H1 (cell line): ENCODE data around the gene VSX1. TPM values are rescaled to one million over a fixed set of nuclear protein-coding genes. Genes with fewer than 3 reads are reported as not detected.

Source experiments
- CTCF ChIA-PET: fragments of 300-600 bp; sonication (Branson Sonifier 250); formaldehyde crosslinking; loops from one replicate; lab custom pipeline; 2021; ENCODE audit not compliant: partially characterized antibody; lab: Charles Lee
- POLR2A ChIA-PET: fragments of 300-600 bp; sonication (Branson Sonifier 250); formaldehyde crosslinking; loops from one replicate; lab custom pipeline; 2021; ENCODE audit warnings: inconsistent platforms; ENCODE audit not compliant: partially characterized antibody; lab: Charles Lee
- DNase-seq, 2 experiments: peaks; one replicate each; pipeline versions ENCODE4 v3.0.0 to v3.0.0-alpha.2; 2010 to 2022; ENCODE audit warnings: low spot score in 2 of 2, low read depth in 1 of 2, mixed read lengths in 1 of 2
- FAIRE-seq: peaks from 2 replicates; lab custom pipeline; 2011; peaks lifted over from hg19 to GRCh38; lab: Jason Lieb, UNC
- H2AFZ ChIP-seq: 2 replicates; pipeline ENCODE4 v1.8.1; 2012; ENCODE audit warnings: low read length, inconsistent platforms
- H2AK5ac ChIP-seq: 2 replicates; pipeline ENCODE4 v1.6.1; 2013; ENCODE audit warnings: low read depth, low read length
- H2BK120ac ChIP-seq: replicated peaks from 2 replicates; pipeline ENCODE3; 2013; ENCODE audit warnings: low read depth, low read length, inconsistent platforms
- H2BK12ac ChIP-seq: 2 replicates; pipeline ENCODE4 v1.6.1; 2013; ENCODE audit warnings: low read depth, low read length
- H2BK15ac ChIP-seq: 2 replicates; pipeline ENCODE4 v1.6.1; 2013; ENCODE audit warnings: low read length
- H2BK20ac ChIP-seq: 2 replicates; pipeline ENCODE4 v1.6.1; 2013; ENCODE audit warnings: low read length
- H2BK5ac ChIP-seq: 2 replicates; pipeline ENCODE4 v1.6.1; 2013; ENCODE audit warnings: low read depth, low read length
- H3K14ac ChIP-seq: 2 replicates; pipeline ENCODE4 v1.6.1; 2013; ENCODE audit warnings: inconsistent platforms; ENCODE audit not compliant: insufficient read length
- H3K18ac ChIP-seq: 2 replicates; pipeline ENCODE4 v1.6.1; 2013; ENCODE audit warnings: low read length; ENCODE audit errors: extremely low read depth
- H3K23ac ChIP-seq: 2 replicates; pipeline ENCODE4 v1.6.1; 2013; ENCODE audit warnings: inconsistent platforms; ENCODE audit not compliant: insufficient read length
- H3K23me2 ChIP-seq: 2 replicates; pipeline ENCODE4 v1.6.1; 2013; ENCODE audit warnings: low read depth, low read length
- H3K27ac ChIP-seq: 2 replicates; pipeline ENCODE4 v1.6.1; 2011; ENCODE audit warnings: low read depth, low read length, inconsistent platforms
- H3K27me3 ChIP-seq, 4 experiments: replicated peaks in 1 of 4; 1 replicate in 1 of 4; 2 replicates in 3 of 4; pipeline versions ENCODE4 v1.6.1 to v1.8.1; 2011 to 2013; ENCODE audit warnings: low read length in 3 of 4, mild to moderate bottlenecking in 3 of 4, inconsistent platforms in 2 of 4, mixed read lengths in 2 of 4, moderate library complexity in 1 of 4; ENCODE audit not compliant: control insufficient read depth in 3 of 4, insufficient read depth in 3 of 4; ENCODE audit errors: extremely low read depth in 1 of 4
- H3K36me3 ChIP-seq, 4 experiments: 2 replicates each; pipeline versions ENCODE4 v1.6.1 to v1.8.1; 2011 to 2013; ENCODE audit warnings: mild to moderate bottlenecking in 4 of 4, low read length in 3 of 4, moderate library complexity in 2 of 4, control low read depth in 1 of 4, inconsistent platforms in 1 of 4; ENCODE audit not compliant: insufficient read depth in 4 of 4, control insufficient read depth in 2 of 4
- H3K4ac ChIP-seq: replicated peaks from 2 replicates; pipeline ENCODE3; 2013; ENCODE audit warnings: low read length, low read depth, mixed read lengths, inconsistent platforms; ENCODE audit not compliant: insufficient read length
- H3K4me1 ChIP-seq, 4 experiments: replicated peaks in 1 of 4; 1 replicate in 1 of 4; 2 replicates in 3 of 4; pipeline versions ENCODE4 v1.6.1 to v1.8.1; 2011 to 2013; ENCODE audit warnings: low read length in 3 of 4, inconsistent platforms in 2 of 4, mixed read lengths in 1 of 4; ENCODE audit not compliant: insufficient read depth in 4 of 4, control insufficient read depth in 3 of 4
- H3K4me2 ChIP-seq, 2 experiments: 2 replicates each; pipeline versions ENCODE4 v1.6.1 to v1.8.1; 2011 to 2013; ENCODE audit warnings: low read depth in 2 of 2, low read length in 2 of 2, control low read depth in 1 of 2, inconsistent platforms in 1 of 2, mild to moderate bottlenecking in 1 of 2; ENCODE audit not compliant: insufficient read depth in 1 of 2
- H3K4me3 ChIP-seq, 4 experiments: fragments of 200-600, 300-600 bp in 1 of 4; sonication (generic), shearing (Covaris generic), sonication (Bioruptor Twin) in 1 of 4; 2 replicates each; pipeline versions ENCODE4 v1.5.1 to v1.8.1; 2011 to 2016; ENCODE audit warnings: low read length in 4 of 4, low read depth in 3 of 4, control low read depth in 2 of 4, inconsistent platforms in 2 of 4, mild to moderate bottlenecking in 2 of 4, mixed read lengths in 1 of 4, moderate library complexity in 1 of 4; ENCODE audit not compliant: insufficient read depth in 2 of 4; ENCODE audit errors: extremely low read depth in 1 of 4
- H3K56ac ChIP-seq: replicated peaks from 2 replicates; pipeline ENCODE3; 2013; ENCODE audit warnings: low read depth, mild to moderate bottlenecking, mixed read lengths, low read length, inconsistent platforms; ENCODE audit not compliant: insufficient read length
- H3K79me1 ChIP-seq: 2 replicates; pipeline ENCODE4 v1.6.1; 2013; ENCODE audit warnings: low read depth, low read length, control low read depth
- H3K79me2 ChIP-seq, 2 experiments: 2 replicates each; pipeline versions ENCODE4 v1.6.1 to v1.8.1; 2012 to 2013; ENCODE audit warnings: low read length in 2 of 2, mild to moderate bottlenecking in 2 of 2, inconsistent platforms in 1 of 2; ENCODE audit not compliant: insufficient read depth in 2 of 2, control insufficient read depth in 1 of 2
- H3K9ac ChIP-seq, 4 experiments: replicated peaks in 1 of 4; 1 replicate in 1 of 4; 2 replicates in 3 of 4; pipeline versions ENCODE4 v1.6.1 to v1.8.1; 2011 to 2013; ENCODE audit warnings: low read depth in 3 of 4, low read length in 3 of 4, control low read depth in 2 of 4, mild to moderate bottlenecking in 2 of 4, moderate library complexity in 2 of 4, inconsistent platforms in 1 of 4; ENCODE audit errors: extremely low read depth in 1 of 4
- H3K9me3 ChIP-seq, 2 experiments: 2 replicates each; pipeline versions ENCODE4 v1.6.1 to v1.8.1; 2012 to 2013; ENCODE audit warnings: mild to moderate bottlenecking in 2 of 2, moderate library complexity in 2 of 2, control low read depth in 1 of 2, inconsistent platforms in 1 of 2, low read depth in 1 of 2, low read length in 1 of 2, mixed read lengths in 1 of 2; ENCODE audit not compliant: insufficient read depth in 2 of 2
- H4K20me1 ChIP-seq, 2 experiments: replicated peaks in 1 of 2; 2 replicates each; pipeline versions ENCODE3 to v1.8.1; 2011 to 2013; ENCODE audit warnings: inconsistent platforms in 2 of 2, low read length in 2 of 2, mild to moderate bottlenecking in 1 of 2; ENCODE audit not compliant: insufficient read depth in 2 of 2, control insufficient read depth in 1 of 2
- H4K5ac ChIP-seq: 2 replicates; pipeline ENCODE4 v1.6.1; 2013; ENCODE audit warnings: low read length, low read depth, mixed read lengths, inconsistent platforms; ENCODE audit not compliant: insufficient read length
- H4K8ac ChIP-seq: 2 replicates; pipeline ENCODE4 v1.8.0; 2013; ENCODE audit warnings: mild to moderate bottlenecking, moderate library complexity, low read length, inconsistent platforms; ENCODE audit not compliant: insufficient read depth; ENCODE audit errors: extremely low read depth
- H4K91ac ChIP-seq: replicated peaks from 2 replicates; pipeline ENCODE3; 2013; ENCODE audit warnings: low read length, mixed read lengths, inconsistent platforms; ENCODE audit not compliant: insufficient read length
- CTCF ChIP-seq, 3 experiments: IDR thresholded peaks; 1 replicate in 2 of 3; 2 replicates in 1 of 3; pipeline versions ENCODE4 v1.5.1 to v1.6.1; 2011; ENCODE audit warnings: low read length in 3 of 3, mild to moderate bottlenecking in 3 of 3, inconsistent platforms in 2 of 3, low read depth in 1 of 3, moderate library complexity in 1 of 3; ENCODE audit not compliant: insufficient read depth in 1 of 3; ENCODE audit errors: control extremely low read depth in 1 of 3
- POLR2AphosphoS5 ChIP-seq: IDR thresholded peaks from 2 replicates; pipeline ENCODE4 v1.6.1; 2011; ENCODE audit warnings: low read depth, low read length
- RAD21 ChIP-seq, 2 experiments: IDR thresholded peaks in 1 of 2; conservative IDR thresholded peaks in 1 of 2; 2 replicates each; pipeline ENCODE4 v1.6.1; 2011; ENCODE audit warnings: low read depth in 2 of 2, low read length in 2 of 2, improper control_type of control experiment in 1 of 2, inconsistent platforms in 1 of 2, mild to moderate bottlenecking in 1 of 2, moderate library complexity in 1 of 2
- ZNF274 ChIP-seq: IDR thresholded peaks from 2 replicates; pipeline ENCODE4 v1.7.0; 2012; ENCODE audit warnings: low read length, borderline replicate concordance; ENCODE audit errors: extremely low read depth
- WGBS, 2 experiments: shearing (Covaris generic) in 1 of 2; methylation state at CpG; one replicate each; pipeline versions ENCODE4 v1.1.6 to v1.1.7; 2013 to 2015; ENCODE audit warnings: low lambda C conversion rate in 2 of 2, mixed read lengths in 2 of 2, inconsistent platforms in 1 of 2, low coverage in 1 of 2, missing lambda C conversion rate in 1 of 2; ENCODE audit not compliant: insufficient replicate concordance in 2 of 2, insufficient coverage in 1 of 2, insufficient read length in 1 of 2; ENCODE audit errors: extremely low coverage in 1 of 2, missing lambda C conversion rate in 1 of 2; 5-methylcytosine and 5-hydroxymethylcytosine counted together
- polyA plus RNA-seq, 7 experiments: library from polyadenylated mRNA; depleted of rRNA in 3 of 7; stranded (reverse) in 5 of 7; unstranded in 2 of 7; fragments of >200 nt in 5 of 7; fragments of 200-250 nt in 2 of 7; gene quantifications; 1 replicate in 5 of 7; 2 replicates in 1 of 7; 4 replicates in 1 of 7; pipeline versions ENCODE4 v1.2.1 to v1.2.3, GENCODE V29; 2011 to 2013; ENCODE audit warnings: missing spikeins in 2 of 7, mixed read lengths in 2 of 7
- total RNA-seq: library from RNA; stranded (reverse); fragmentation: NEBNext Ultra II Directional; extraction: Animal tissue kit (Norgen Biotek cat#: 25700); gene quantifications from 2 replicates; pipeline ENCODE4 v1.2.1, GENCODE V29; 2021

The VSX1 gene
- total and polyA plus RNA-seq, 2 of the 8 experiments (the other 6 are each of a cell fraction or from before 2014, with no cell fraction given): 0.14 TPM; not detected in 1

GRCh38 chr20:25129908-25130307 is 48.0 kb upstream of the VSX1 start:
- no peaks in the 10 kb centered on the region for H3K79me2 ChIP-seq
- H3K18ac ChIP-seq: no peak overlapping the region
- no peak overlapping the region for H3K23ac ChIP-seq
- no peak for FAIRE-seq
- no peak overlapping the region for H3K4me2 ChIP-seq
- peak in 1 of 2 experiments; percentile 36; a peak in 1 of 4 replicates for TF ChIP-seq RAD21 (IDR thresholded peaks at IDR 0.05 in 1 of 2, conservative IDR thresholded peaks at IDR 0.05 in 1 of 2; ENCODE audit: low read depth in 2 of 2, low read length in 2 of 2)
- TF ChIP-seq CTCF (IDR thresholded peaks at IDR 0.05; ENCODE audit: control extremely low read depth in 1 of 3, insufficient read depth in 1 of 3, low read depth in 1 of 3, low read length in 3 of 3): peak; percentile 25 to 47 (median 29)
- TF ChIP-seq ZNF274: no peak
- TF ChIP-seq POLR2AphosphoS5: no peak
- TF ChIP-seq, all 59 proteins: peak for 2
- Histone ChIP-seq H3K9ac (no peak overlapping the region), H3K79me1 (no peaks in the 10 kb centered on the region), H4K5ac (no peak overlapping the region), H3K23me2 (no peaks in the 10 kb centered on the region), H2BK5ac (no peak overlapping the region), H2BK12ac (no peak overlapping the region), H4K20me1 (no peaks in the 10 kb centered on the region), H3K27ac (no peak overlapping the region), H3K14ac (no peak overlapping the region), H4K8ac (no peak overlapping the region), H3K56ac (no peak overlapping the region), H3K9me3 (no peaks in the 10 kb centered on the region), H2AFZ (no peak overlapping the region), H3K4ac (no peak overlapping the region), H3K36me3 (no peaks in the 10 kb centered on the region), H3K4me3 (no peak overlapping the region), H3K4me1 (no peaks in the 10 kb centered on the region), H2BK15ac (no peak overlapping the region), H2BK120ac (no peak overlapping the region), H2AK5ac (no peak overlapping the region), H4K91ac (no peak overlapping the region), H3K27me3 (no peaks in the 10 kb centered on the region), H2BK20ac (no peak overlapping the region)
- DNase-seq: no peak
- 84% methylated on average over 7 of the region's 7 CpGs; no CpG with 5 or more reads in 1 of the 2 experiments for WGBS, 2 experiments
- CTCF ChIA-PET: interaction anchor here (0.9 to 1.5 kb wide), 6 partner anchors 9 to 117 kb away, joined by 3 to 7 read pairs (median 3); no protein-coding TSS in a partner anchor
- POLR2A ChIA-PET: interaction anchor here (0.8 to 1.4 kb wide), 2 partner anchors 10 to 34 kb away, joined by 3 read pairs; no protein-coding TSS in a partner anchor
